C4-2B (cell line): Measurements from ENCODE around the gene DEF6.

Experiments
- CTCF ChIP-seq: fragments of 450-650 bp; conservative IDR thresholded peaks from 2 replicates; pipeline ENCODE4 v1.5.1; 2017; ENCODE audit warnings: mild to moderate bottlenecking
- ZFX ChIP-seq: fragments of 450-650 bp; IDR thresholded peaks from 2 replicates; pipeline ENCODE4 v1.6.1; 2017

- TF ChIP-seq CTCF (no peak), ZFX (no peak)
Measured at GRCh38 chr6:35320031-35320410, 22.4 kb downstream of the DEF6 start.
